Kidney epithelial cell (primary cell): ENCODE data around the gene CCND1. TPM values are rescaled to one million over a fixed set of nuclear protein-coding genes. Genes with fewer than 3 reads are reported as not detected.

Experiments
- DNase-seq: peaks from one replicate; pipeline ENCODE4 v3.0.0-alpha.2; 2010; ENCODE audit warnings: low read depth
- H3K27me3 ChIP-seq: 2 replicates; pipeline ENCODE4 v1.6.0; 2011; ENCODE audit warnings: low read length; ENCODE audit not compliant: control insufficient read depth, insufficient read depth
- H3K36me3 ChIP-seq: 2 replicates; pipeline ENCODE4 v1.5.1; 2011; ENCODE audit warnings: low read length; ENCODE audit not compliant: control insufficient read depth, insufficient read depth
- H3K4me3 ChIP-seq: 2 replicates; pipeline ENCODE4 v1.5.1; 2011; ENCODE audit warnings: low read depth, mild to moderate bottlenecking, control low read depth, low read length
- CTCF ChIP-seq: IDR thresholded peaks from 2 replicates; pipeline ENCODE4 v1.5.1; 2011; ENCODE audit warnings: mild to moderate bottlenecking, moderate library complexity, low read length, control low read depth, inconsistent platforms; ENCODE audit not compliant: insufficient read depth, poor library complexity, severe bottlenecking
- total RNA-seq: library from RNA; depleted of rRNA; stranded (reverse); fragments of >200 nt; gene quantifications from 2 replicates; pipeline ENCODE4 v1.2.3, GENCODE V29; 2015

The CCND1 gene
- total RNA-seq, 1 donor from 2014 or later = 378 TPM

GRCh38 chr11:69697861-69698260 lies 56.9 kb downstream of the CCND1 start:
- Histone ChIP-seq H3K27me3 (peaks cover 30% of the 10 kb centered on the region), H3K36me3 (no peaks in the 10 kb centered on the region), H3K4me3 (no peak overlapping the region)
- TF ChIP-seq CTCF = no peak
- DNase-seq = no peak

GRCh38 chr11:69698362-69698761 lies 57.4 kb downstream of the CCND1 start:
- H3K27me3 ChIP-seq = peaks cover 35% of the 10 kb centered on the region
- no peak overlapping the region for H3K4me3 ChIP-seq
- TF ChIP-seq CTCF = no peak
- no peaks in the 10 kb centered on the region for H3K36me3 ChIP-seq
- DNase-seq = no peak

GRCh38 chr11:69699213-69699612 lies 58.3 kb downstream of the CCND1 start:
- no peak overlapping the region for H3K4me3 ChIP-seq
- no peak for TF ChIP-seq CTCF
- H3K27me3 ChIP-seq = peaks cover 43% of the 10 kb centered on the region
- no peaks in the 10 kb centered on the region for H3K36me3 ChIP-seq
- DNase-seq = no peak

DNA sequence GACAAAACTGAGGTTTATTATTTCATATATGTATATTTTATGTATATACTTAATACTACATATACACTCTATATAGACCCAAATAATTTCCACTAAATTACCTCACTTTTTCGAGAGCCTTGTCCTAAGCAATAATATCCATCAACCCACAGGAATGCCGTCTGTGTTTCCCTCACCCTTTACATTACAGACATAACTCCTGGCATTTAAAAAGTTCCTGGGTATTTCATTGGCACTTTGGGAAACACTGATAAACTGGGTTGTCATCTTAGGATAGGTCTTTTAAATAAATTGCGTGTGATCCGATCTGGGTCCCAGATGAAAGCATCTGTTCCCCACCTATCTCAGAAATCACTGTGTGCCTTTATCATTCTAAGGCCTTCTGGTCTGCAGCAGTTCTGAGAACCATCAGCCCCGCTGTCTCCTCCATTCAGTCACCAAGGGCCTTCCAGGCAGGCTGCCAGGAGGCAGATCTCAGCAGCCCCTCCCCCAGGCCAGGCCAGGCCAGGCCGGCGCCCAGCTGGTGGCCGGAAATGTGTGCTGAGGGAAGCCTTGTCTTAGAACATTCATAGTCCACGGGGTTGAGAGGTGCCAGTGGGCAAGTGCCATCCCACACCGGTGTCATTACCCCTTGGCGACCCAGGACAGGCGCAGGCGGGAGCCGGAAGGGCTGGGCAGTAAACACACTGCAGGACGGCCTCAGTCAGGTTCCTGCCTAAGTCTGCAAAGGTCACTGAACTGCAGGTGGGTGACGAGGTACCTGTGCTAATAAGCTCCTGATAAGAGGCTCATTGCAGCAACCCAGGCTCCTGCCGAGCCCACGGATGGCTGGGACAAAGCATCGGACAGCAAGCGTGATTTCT lies 59.6 kb downstream of the CCND1 start:
- DNase-seq = no peak
- no peaks in the 10 kb centered on the region for H3K36me3 ChIP-seq
- H3K4me3 ChIP-seq = no peak overlapping the region
- H3K27me3 ChIP-seq = peaks cover 51% of the 10 kb centered on the region
- TF ChIP-seq CTCF = no peak

DNA sequence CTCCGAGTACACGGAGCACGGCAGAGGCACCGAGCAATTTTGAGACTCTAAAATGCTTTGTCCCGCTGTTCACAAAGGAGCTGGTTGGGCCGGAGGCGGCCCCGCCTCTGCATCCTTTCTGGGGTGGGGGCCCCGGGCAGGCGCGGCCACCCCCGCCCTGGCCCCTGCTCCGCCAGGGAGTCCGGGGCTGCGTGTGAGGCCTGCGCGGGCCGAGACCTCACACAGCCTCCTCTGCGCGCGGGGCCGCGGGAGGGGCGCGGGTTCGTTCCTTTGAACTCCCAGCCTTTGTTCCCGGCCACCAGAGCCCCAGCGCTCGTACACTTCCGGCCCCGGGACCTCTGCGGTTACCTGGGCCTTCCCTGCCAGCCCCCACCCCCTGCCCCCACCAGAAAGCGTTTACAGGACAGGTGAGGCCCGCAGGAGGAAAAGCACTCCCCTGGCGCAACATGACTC lies 61.3 kb downstream of the CCND1 start:
- TF ChIP-seq CTCF = no peak
- H3K36me3 ChIP-seq = no peaks in the 10 kb centered on the region
- DNase-seq = no peak
- no peak overlapping the region for H3K4me3 ChIP-seq
- peaks cover 60% of the 10 kb centered on the region for H3K27me3 ChIP-seq

DNA sequence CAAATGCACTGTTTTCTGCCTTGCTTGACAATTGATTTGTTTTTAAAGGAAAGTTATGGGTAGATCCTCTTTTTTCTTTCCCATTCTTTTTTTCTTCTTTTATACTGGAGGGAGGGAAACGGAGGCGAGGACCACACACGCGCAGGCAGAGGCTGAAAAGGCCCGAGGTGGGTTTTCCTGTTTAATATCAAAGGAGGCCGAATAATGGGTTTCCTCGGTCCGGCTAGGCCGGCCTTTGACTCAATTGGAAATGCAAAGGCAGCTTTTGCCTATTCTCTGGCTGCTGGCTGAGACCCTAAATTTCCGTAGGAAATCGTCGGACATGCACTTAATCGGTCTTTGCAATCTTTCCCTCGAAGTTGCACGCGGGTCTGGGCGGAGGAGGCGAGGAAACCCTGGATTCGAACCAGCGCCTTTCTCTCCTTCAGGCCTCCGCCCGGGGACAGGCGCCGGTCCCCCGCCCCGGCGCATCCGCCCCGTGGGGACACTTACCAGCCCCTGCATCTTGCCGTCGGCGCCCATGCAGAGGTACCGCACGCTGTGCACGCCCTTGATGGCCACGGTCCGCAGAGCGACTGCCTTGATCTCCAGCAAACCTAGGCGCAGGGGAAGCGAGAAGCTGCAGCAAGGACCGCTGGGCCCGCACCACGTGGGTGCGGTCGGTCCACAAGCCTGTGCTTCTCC lies 62.0 kb downstream of the CCND1 start:
- no peak for TF ChIP-seq CTCF
- Histone ChIP-seq H3K4me3 (no peak overlapping the region), H3K36me3 (no peaks in the 10 kb centered on the region), H3K27me3 (peaks cover 60% of the 10 kb centered on the region)
- DNase-seq = no peak
